Caco-2 (cell line): ENCODE results near the gene MANBA. TPM values are rescaled to one million over a fixed set of nuclear protein-coding genes. Genes with fewer than 3 reads are reported as not detected.

Experiments
- BruUV-seq: library from RNA; stranded (reverse); fragments of 400-500 nt; replicated peaks from 2 replicates; lab custom pipeline; 2021; lab: Mats Ljungman, UMichigan
- CTCF ChIA-PET: fragments of 300-600 bp; sonication (Branson Sonifier 250); formaldehyde crosslinking; loops from one replicate; lab custom pipeline; 2022; ENCODE audit warnings: antibody characterized with exemption; lab: Charles Lee
- POLR2A ChIA-PET: fragments of 300-600 bp; sonication (Branson Sonifier 250); formaldehyde crosslinking; loops from one replicate; lab custom pipeline; 2022; ENCODE audit warnings: antibody characterized with exemption; lab: Charles Lee
- DNase-seq, 2 experiments: peaks; one replicate each; pipeline versions ENCODE4 v3.0.0 to v3.0.0-alpha.2; 2020 to 2022
- H3K27me3 ChIP-seq: replicated peaks from 2 replicates; pipeline ENCODE4 v1.6.0; 2011; ENCODE audit warnings: low read length; ENCODE audit not compliant: control insufficient read depth, insufficient read depth
- H3K36me3 ChIP-seq: 2 replicates; pipeline ENCODE4 v1.5.1; 2011; ENCODE audit warnings: low read length; ENCODE audit not compliant: control insufficient read depth, insufficient read depth
- H3K4me1 ChIP-seq: fragments of 250-450 bp; sonication (Bioruptor Pico); 2 replicates; pipeline ENCODE4 v1.5.1; 2020; ENCODE audit warnings: mild to moderate bottlenecking
- H3K4me3 ChIP-seq: 2 replicates; pipeline ENCODE4 v1.5.1; 2011; ENCODE audit warnings: low read depth, mild to moderate bottlenecking, control low read depth, low read length
- H3K9me3 ChIP-seq: fragments of 250-450 bp; sonication (Bioruptor Pico); 2 replicates; pipeline ENCODE4 v1.5.1; 2020; ENCODE audit warnings: mild to moderate bottlenecking, moderate library complexity
- H3K27ac Mint-ChIP-seq: one replicate; pipeline ENCODE4 v1.8.0; 2022; ENCODE audit warnings: mixed read lengths; ENCODE audit not compliant: unreplicated experiment
- H3K27me3 Mint-ChIP-seq: one replicate; pipeline ENCODE4 v1.8.0; 2022; ENCODE audit warnings: mixed read lengths; ENCODE audit not compliant: insufficient read depth, unreplicated experiment
- H3K36me3 Mint-ChIP-seq: one replicate; pipeline ENCODE4 v1.8.0; 2022; ENCODE audit warnings: mild to moderate bottlenecking, mixed read lengths; ENCODE audit not compliant: insufficient read depth, unreplicated experiment
- H3K4me1 Mint-ChIP-seq: one replicate; pipeline ENCODE4 v1.8.0; 2022; ENCODE audit warnings: low read depth, mixed read lengths; ENCODE audit not compliant: unreplicated experiment
- H3K4me3 Mint-ChIP-seq: one replicate; pipeline ENCODE4 v1.8.0; 2022; ENCODE audit warnings: mild to moderate bottlenecking, moderate library complexity, mixed read lengths; ENCODE audit not compliant: unreplicated experiment
- H3K9me3 Mint-ChIP-seq: one replicate; pipeline ENCODE4 v1.8.0; 2022; ENCODE audit warnings: mixed read lengths; ENCODE audit not compliant: unreplicated experiment
- CTCF ChIP-seq, 2 experiments: fragments of 200-600 bp in 1 of 2; IDR thresholded peaks; 1 replicate in 1 of 2; 2 replicates in 1 of 2; pipeline versions ENCODE4 v1.5.1 to v1.8.0; 2011 to 2022; ENCODE audit warnings: antibody characterized with exemption in 1 of 2, control low read depth in 1 of 2, inconsistent platforms in 1 of 2, low read depth in 1 of 2, low read length in 1 of 2, mild to moderate bottlenecking in 1 of 2, moderate library complexity in 1 of 2; ENCODE audit not compliant: insufficient read depth in 1 of 2, severe bottlenecking in 1 of 2, unreplicated experiment in 1 of 2
- intact Hi-C: fragments of 100-400 bp; cut with micrococcal nuclease; formaldehyde crosslinking; loops from one replicate; pipeline ENCODE4 v1.10.0; 2022; ENCODE audit not compliant: unreplicated experiment
- total RNA-seq: library from RNA; stranded (reverse); gene quantifications from 2 replicates; pipeline ENCODE4 v1.2.3, GENCODE V29; 2022

MANBA gene
- total RNA-seq, 1 experiment from 2014 or later: 53.5 TPM

GRCh38 chr4:102736636-102737549, 23.9 kb downstream of the MANBA start:
- no peak for TF ChIP-seq CTCF (IDR thresholded peaks at IDR 0.05; ENCODE audit: insufficient read depth in 1 of 2, low read depth in 1 of 2, low read length in 1 of 2, severe bottlenecking in 1 of 2, unreplicated experiment in 1 of 2)
- Histone ChIP-seq H3K27me3 (no peaks in the 10 kb centered on the region), H3K4me3 (no peak overlapping the region), H3K36me3 (no peaks in the 10 kb centered on the region), H3K9me3 (no peaks in the 10 kb centered on the region), H3K4me1 (peaks cover 31% of the 10 kb centered on the region)
- intact Hi-C loops: no loop called here
- Mint-ChIP-seq H3K4me1 (peaks cover 22% of the 10 kb centered on the region), H3K4me3 (peak overlapping the region; percentile 5), H3K36me3 (peaks cover 10% of the 10 kb centered on the region), H3K9me3 (peaks cover 19% of the 10 kb centered on the region), H3K27ac (peak overlapping the region; percentile 46), H3K27me3 (no peaks in the 10 kb centered on the region)
- CTCF ChIA-PET: no interaction called here
- POLR2A ChIA-PET: no interaction called here
- peak; percentile 47 to 72 for DNase-seq
- no TSS peak for BruUV-seq

GRCh38 chr4:102735582-102735981, 25.2 kb downstream of the MANBA start:
- peaks cover 31% of the 10 kb centered on the region for H3K4me1 ChIP-seq
- H3K36me3 ChIP-seq: no peaks in the 10 kb centered on the region
- Mint-ChIP-seq H3K36me3 (peaks cover 13% of the 10 kb centered on the region), H3K4me1 (peaks cover 25% of the 10 kb centered on the region), H3K4me3 (no peak overlapping the region), H3K27me3 (no peaks in the 10 kb centered on the region), H3K9me3 (peaks cover 17% of the 10 kb centered on the region), H3K27ac (no peak overlapping the region)
- H3K27me3 ChIP-seq: no peaks in the 10 kb centered on the region
- H3K4me3 ChIP-seq: no peak overlapping the region
- no TSS peak for BruUV-seq
- no peak for TF ChIP-seq CTCF (IDR thresholded peaks at IDR 0.05; ENCODE audit: insufficient read depth in 1 of 2, low read depth in 1 of 2, low read length in 1 of 2, severe bottlenecking in 1 of 2, unreplicated experiment in 1 of 2)
- intact Hi-C loops: no loop called here
- POLR2A ChIA-PET: no interaction called here
- 0 out of 2 replicates have a peak, but pooled peaks cover 4% of the 10 kb centered on the region for H3K9me3 ChIP-seq
- CTCF ChIA-PET: no interaction called here
- no peak for DNase-seq

GRCh38 chr4:102734591-102735385, 26.0 kb downstream of the MANBA start:
- ChIA-PET POLR2A (no interaction called here), CTCF (no interaction called here)
- Histone ChIP-seq H3K27me3 (no peaks in the 10 kb centered on the region), H3K9me3 (0 out of 2 replicates have a peak, but pooled peaks cover 4% of the 10 kb centered on the region), H3K4me3 (no peak overlapping the region), H3K36me3 (no peaks in the 10 kb centered on the region; the same call in 1 of the 2 replicates), H3K4me1 (peaks cover 31% of the 10 kb centered on the region)
- DNase-seq: no peak
- BruUV-seq: no TSS peak
- Mint-ChIP-seq H3K36me3 (peaks cover 13% of the 10 kb centered on the region), H3K4me1 (peaks cover 32% of the 10 kb centered on the region), H3K4me3 (no peak overlapping the region), H3K27me3 (no peaks in the 10 kb centered on the region), H3K9me3 (peaks cover 10% of the 10 kb centered on the region), H3K27ac (peak overlapping the region; percentile 27)
- intact Hi-C loops: no loop called here
- TF ChIP-seq CTCF (IDR thresholded peaks at IDR 0.05; ENCODE audit: insufficient read depth in 1 of 2, low read depth in 1 of 2, low read length in 1 of 2, severe bottlenecking in 1 of 2, unreplicated experiment in 1 of 2): no peak
